HEK293 (cell line): Measurements from ENCODE around the gene ICAM1.

Source experiments
- BCL11B ChIP-seq: fragments of 450-650 bp; formaldehyde crosslinking; IDR thresholded peaks from 2 replicates; pipeline ENCODE4 v1.5.1; 2016; ENCODE audit warnings: low read depth, missing biosample characterization, missing genetic modification characterization
- EGR2 ChIP-seq: fragments of 450-650 bp; formaldehyde crosslinking; IDR thresholded peaks from 2 replicates; pipeline ENCODE4 v1.5.1; 2016; ENCODE audit warnings: low read depth, missing biosample characterization, missing genetic modification characterization
- GLI4 ChIP-seq: fragments of 450-650 bp; formaldehyde crosslinking; IDR thresholded peaks from 2 replicates; pipeline ENCODE4 v1.5.1; 2016; ENCODE audit warnings: missing biosample characterization, missing genetic modification characterization
- GLIS1 ChIP-seq: fragments of 450-650 bp; formaldehyde crosslinking; IDR thresholded peaks from 2 replicates; pipeline ENCODE4 v1.5.1; 2016; ENCODE audit warnings: missing biosample characterization, missing genetic modification characterization
- HOXA7 ChIP-seq: sonication (generic); formaldehyde crosslinking; IDR thresholded peaks from 2 replicates; pipeline ENCODE4 v1.8.1; 2022; ENCODE audit warnings: missing genetic modification reagents, borderline replicate concordance
- HOXC10 ChIP-seq: sonication (generic); formaldehyde crosslinking; IDR thresholded peaks from 2 replicates; pipeline ENCODE4 v1.8.1; 2023; ENCODE audit warnings: mild to moderate bottlenecking, missing genetic modification reagents
- HOXD13 ChIP-seq: sonication (generic); formaldehyde crosslinking; IDR thresholded peaks from 2 replicates; pipeline ENCODE4 v1.8.0; 2022; ENCODE audit warnings: missing genetic modification reagents, borderline replicate concordance
- KLF1 ChIP-seq: fragments of 450-650 bp; formaldehyde crosslinking; IDR thresholded peaks from 2 replicates; pipeline ENCODE4 v1.5.1; 2016; ENCODE audit warnings: missing biosample characterization, missing genetic modification characterization
- KLF10 ChIP-seq: fragments of 450-650 bp; IDR thresholded peaks from 2 replicates; pipeline ENCODE4 v1.5.1; 2018; ENCODE audit warnings: missing biosample characterization, mild to moderate bottlenecking, missing genetic modification characterization
- KLF9 ChIP-seq: fragments of 450-650 bp; formaldehyde crosslinking; IDR thresholded peaks from 2 replicates; pipeline ENCODE4 v1.5.1; 2016; ENCODE audit warnings: missing biosample characterization, missing genetic modification characterization, low read depth
- MEIS1 ChIP-seq: sonication (generic); formaldehyde crosslinking; IDR thresholded peaks from 2 replicates; pipeline ENCODE4 v1.8.1; 2022; ENCODE audit warnings: missing genetic modification reagents, mild to moderate bottlenecking, borderline replicate concordance
- SP2 ChIP-seq: fragments of 450-650 bp; formaldehyde crosslinking; IDR thresholded peaks from 2 replicates; pipeline ENCODE4 v1.5.1; 2016; ENCODE audit warnings: missing biosample characterization, missing genetic modification characterization
- SP3 ChIP-seq: fragments of 450-650 bp; formaldehyde crosslinking; IDR thresholded peaks from 2 replicates; pipeline ENCODE4 v1.5.1; 2016; ENCODE audit warnings: missing biosample characterization, missing genetic modification characterization
- ZBTB10 ChIP-seq: fragments of 450-650 bp; formaldehyde crosslinking; IDR thresholded peaks from 2 replicates; pipeline ENCODE4 v1.5.1; 2016; ENCODE audit warnings: missing biosample characterization, missing genetic modification characterization
- ZBTB21 ChIP-seq: fragments of 450-650 bp; formaldehyde crosslinking; IDR thresholded peaks from 2 replicates; pipeline ENCODE4 v1.5.1; 2017; ENCODE audit warnings: missing biosample characterization, missing genetic modification characterization
- ZBTB26 ChIP-seq: fragments of 450-650 bp; formaldehyde crosslinking; optimal IDR thresholded peaks from 2 replicates; pipeline ENCODE3; 2016; ENCODE audit warnings: missing biosample characterization, mild to moderate bottlenecking, missing genetic modification characterization
- ZBTB44 ChIP-seq: fragments of 450-650 bp; IDR thresholded peaks from 2 replicates; pipeline ENCODE4 v1.5.1; 2018; ENCODE audit warnings: missing biosample characterization, mild to moderate bottlenecking, missing genetic modification characterization
- ZBTB49 ChIP-seq: fragments of 450-650 bp; formaldehyde crosslinking; IDR thresholded peaks from 2 replicates; pipeline ENCODE4 v1.5.1; 2016; ENCODE audit warnings: missing biosample characterization, missing genetic modification characterization, low read depth
- ZBTB6 ChIP-seq: fragments of 450-650 bp; formaldehyde crosslinking; IDR thresholded peaks from 2 replicates; pipeline ENCODE4 v1.5.1; 2017; ENCODE audit warnings: missing biosample characterization, missing genetic modification characterization
- ZFHX2 ChIP-seq: fragments of 450-650 bp; formaldehyde crosslinking; conservative IDR thresholded peaks from 2 replicates; pipeline ENCODE4 v1.5.1; 2016; ENCODE audit warnings: missing biosample characterization, missing genetic modification characterization
- ZIC2 ChIP-seq: fragments of 450-650 bp; formaldehyde crosslinking; IDR thresholded peaks from 2 replicates; pipeline ENCODE4 v1.5.1; 2016; ENCODE audit warnings: missing biosample characterization, missing genetic modification characterization
- ZNF121 ChIP-seq: fragments of 450-650 bp; formaldehyde crosslinking; IDR thresholded peaks from 2 replicates; pipeline ENCODE4 v1.5.1; 2016; ENCODE audit warnings: missing biosample characterization, missing genetic modification characterization
- ZNF202 ChIP-seq: fragments of 450-650 bp; formaldehyde crosslinking; IDR thresholded peaks from 2 replicates; pipeline ENCODE4 v1.5.1; 2016; ENCODE audit warnings: missing biosample characterization, missing genetic modification characterization, borderline replicate concordance
- ZNF274 ChIP-seq, 2 experiments: fragments of 200-500 bp in 1 of 2; fragments of 450-650 bp in 1 of 2; sonication (Bioruptor generic) in 1 of 2; formaldehyde crosslinking in 1 of 2; IDR thresholded peaks; 2 replicates each; pipeline versions ENCODE4 v1.5.1 to v1.6.1; 2014 to 2016; ENCODE audit warnings: borderline replicate concordance in 1 of 2, inconsistent platforms in 1 of 2, low read length in 1 of 2, missing biosample characterization in 1 of 2, missing genetic modification characterization in 1 of 2
- ZNF501 ChIP-seq: fragments of 450-650 bp; formaldehyde crosslinking; IDR thresholded peaks from 2 replicates; pipeline ENCODE4 v1.5.1; 2016; ENCODE audit warnings: missing biosample characterization, missing genetic modification characterization
- ZNF529 ChIP-seq: fragments of 450-650 bp; formaldehyde crosslinking; IDR thresholded peaks from 2 replicates; pipeline ENCODE4 v1.5.1; 2017; ENCODE audit warnings: missing genetic modification characterization, missing biosample characterization; ENCODE audit not compliant: insufficient replicate concordance
- ZNF571 ChIP-seq: fragments of 450-650 bp; formaldehyde crosslinking; IDR thresholded peaks from 2 replicates; pipeline ENCODE4 v1.5.0; 2017; ENCODE audit warnings: missing biosample characterization, missing genetic modification characterization
- ZNF623 ChIP-seq: fragments of 450-650 bp; formaldehyde crosslinking; IDR thresholded peaks from 2 replicates; pipeline ENCODE4 v1.5.1; 2016; ENCODE audit warnings: missing biosample characterization, missing genetic modification characterization
- ZNF629 ChIP-seq: fragments of 450-650 bp; formaldehyde crosslinking; IDR thresholded peaks from 2 replicates; pipeline ENCODE4 v1.5.1; 2017; ENCODE audit warnings: missing biosample characterization, missing genetic modification characterization
- ZNF658 ChIP-seq: fragments of 450-650 bp; formaldehyde crosslinking; IDR thresholded peaks from 2 replicates; pipeline ENCODE4; 2016; ENCODE audit warnings: missing biosample characterization, missing genetic modification characterization
- ZNF677 ChIP-seq: fragments of 450-650 bp; IDR thresholded peaks from 2 replicates; pipeline ENCODE4 v1.5.0; 2018; ENCODE audit warnings: missing biosample characterization, mild to moderate bottlenecking, missing genetic modification characterization, moderate library complexity
- ZXDB ChIP-seq: fragments of 450-650 bp; formaldehyde crosslinking; IDR thresholded peaks from 2 replicates; pipeline ENCODE4 v1.5.1; 2016; ENCODE audit warnings: missing biosample characterization, missing genetic modification characterization

ICAM1 gene

GRCh38 chr19:10334588-10335351 is 63.9 kb downstream of the ICAM1 start (continued):
- TF ChIP-seq ZNF629 (tag by site-specific recombination) = 0 out of 2 replicates have a peak, but pooled peaks have one; percentile 11
- TF ChIP-seq ZBTB44 = no peak
- no peak for TF ChIP-seq ZNF274 (IDR thresholded peaks at IDR 0.05; ENCODE audit: low read length)
- TF ChIP-seq ZNF274 (tag by site-specific recombination; IDR thresholded peaks at IDR 0.05; ENCODE audit: borderline replicate concordance) = no peak
- TF ChIP-seq SP2 = peak; percentile 97
- TF ChIP-seq ZBTB10 = no peak
- TF ChIP-seq ZBTB6 (tag by site-specific recombination) = no peak
- TF ChIP-seq HOXA7 = no peak
- TF ChIP-seq GLI4 (tag by site-specific recombination) = no peak
- no peak for TF ChIP-seq ZBTB21 (tag by site-specific recombination)
- peak; percentile 97 for TF ChIP-seq SP3 (tag by site-specific recombination)
- TF ChIP-seq ZNF658 (tag by site-specific recombination) = no peak
- peak; percentile 65; the same call in 1 of the 2 replicates for TF ChIP-seq BCL11B
- TF ChIP-seq KLF10 = peak; percentile 96
- TF ChIP-seq EGR2 (tag by site-specific recombination) = peak; percentile 90
- no peak for TF ChIP-seq ZNF571
- TF ChIP-seq ZNF501 (tag by site-specific recombination) = no peak
- TF ChIP-seq ZNF623 (tag by site-specific recombination) = no peak
- no peak for TF ChIP-seq HOXC10 (CRISPR knock-in tag)
- no peak for TF ChIP-seq ZNF529 (tag by site-specific recombination)
- no peak for TF ChIP-seq ZNF677 (tag by site-specific recombination)
- TF ChIP-seq KLF1 (tag by site-specific recombination) = 0 out of 2 replicates have a peak, but pooled peaks have one; percentile 24
- TF ChIP-seq HOXD13 (CRISPR knock-in tag) = no peak
- TF ChIP-seq MEIS1 (CRISPR knock-in tag) = no peak
- TF ChIP-seq KLF9 (tag by site-specific recombination) = peak; percentile 100
- TF ChIP-seq ZFHX2 (tag by site-specific recombination) = peak; percentile 89
- no peak for TF ChIP-seq ZNF202 (tag by site-specific recombination)
- no peak for TF ChIP-seq ZBTB49 (tag by site-specific recombination)
- peak; percentile 68 for TF ChIP-seq GLIS1 (tag by site-specific recombination)
- no peak for TF ChIP-seq ZNF121 (tag by site-specific recombination)
- peak; percentile 62 for TF ChIP-seq ZBTB26 (tag by site-specific recombination)
- TF ChIP-seq ZIC2 (tag by site-specific recombination) = peak; percentile 40; the same call in 1 of the 2 replicates
- no peak for TF ChIP-seq ZXDB (tag by site-specific recombination)
